H1 (cell line): ENCODE data around the gene TMEM273. TPM values are rescaled to one million over a fixed set of nuclear protein-coding genes. Genes with fewer than 3 reads are reported as not detected.
A peak's percentile ranks its signal among the peaks of the same experiment; 100 is the strongest.

ENCODE experiments used
- CTCF ChIA-PET: fragments of 300-600 bp; sonication (Branson Sonifier 250); formaldehyde crosslinking; loops from one replicate; lab custom pipeline; 2021; ENCODE audit not compliant: partially characterized antibody; lab: Charles Lee
- POLR2A ChIA-PET: fragments of 300-600 bp; sonication (Branson Sonifier 250); formaldehyde crosslinking; loops from one replicate; lab custom pipeline; 2021; ENCODE audit warnings: inconsistent platforms; ENCODE audit not compliant: partially characterized antibody; lab: Charles Lee
- DNase-seq, 2 experiments: peaks; one replicate each; pipeline versions ENCODE4 v3.0.0 to v3.0.0-alpha.2; 2010 to 2022; ENCODE audit warnings: low spot score in 2 of 2, low read depth in 1 of 2, mixed read lengths in 1 of 2
- FAIRE-seq: peaks from 2 replicates; lab custom pipeline; 2011; peaks lifted over from hg19 to GRCh38; lab: Jason Lieb, UNC
- H2AFZ ChIP-seq: 2 replicates; pipeline ENCODE4 v1.8.1; 2012; ENCODE audit warnings: low read length, inconsistent platforms
- H2AK5ac ChIP-seq: 2 replicates; pipeline ENCODE4 v1.6.1; 2013; ENCODE audit warnings: low read depth, low read length
- H2BK120ac ChIP-seq: replicated peaks from 2 replicates; pipeline ENCODE3; 2013; ENCODE audit warnings: low read depth, low read length, inconsistent platforms
- H2BK12ac ChIP-seq: 2 replicates; pipeline ENCODE4 v1.6.1; 2013; ENCODE audit warnings: low read depth, low read length
- H2BK15ac ChIP-seq: 2 replicates; pipeline ENCODE4 v1.6.1; 2013; ENCODE audit warnings: low read length
- H2BK20ac ChIP-seq: 2 replicates; pipeline ENCODE4 v1.6.1; 2013; ENCODE audit warnings: low read length
- H2BK5ac ChIP-seq: 2 replicates; pipeline ENCODE4 v1.6.1; 2013; ENCODE audit warnings: low read depth, low read length
- H3K14ac ChIP-seq: 2 replicates; pipeline ENCODE4 v1.6.1; 2013; ENCODE audit warnings: inconsistent platforms; ENCODE audit not compliant: insufficient read length
- H3K18ac ChIP-seq: 2 replicates; pipeline ENCODE4 v1.6.1; 2013; ENCODE audit warnings: low read length; ENCODE audit errors: extremely low read depth
- H3K23ac ChIP-seq: 2 replicates; pipeline ENCODE4 v1.6.1; 2013; ENCODE audit warnings: inconsistent platforms; ENCODE audit not compliant: insufficient read length
- H3K23me2 ChIP-seq: 2 replicates; pipeline ENCODE4 v1.6.1; 2013; ENCODE audit warnings: low read depth, low read length
- H3K27ac ChIP-seq: 2 replicates; pipeline ENCODE4 v1.6.1; 2011; ENCODE audit warnings: low read depth, low read length, inconsistent platforms
- H3K27me3 ChIP-seq, 4 experiments: replicated peaks in 1 of 4; 1 replicate in 1 of 4; 2 replicates in 3 of 4; pipeline versions ENCODE4 v1.6.1 to v1.8.1; 2011 to 2013; ENCODE audit warnings: low read length in 3 of 4, mild to moderate bottlenecking in 3 of 4, inconsistent platforms in 2 of 4, mixed read lengths in 2 of 4, moderate library complexity in 1 of 4; ENCODE audit not compliant: control insufficient read depth in 3 of 4, insufficient read depth in 3 of 4; ENCODE audit errors: extremely low read depth in 1 of 4
- H3K36me3 ChIP-seq, 4 experiments: 2 replicates each; pipeline versions ENCODE4 v1.6.1 to v1.8.1; 2011 to 2013; ENCODE audit warnings: mild to moderate bottlenecking in 4 of 4, low read length in 3 of 4, moderate library complexity in 2 of 4, control low read depth in 1 of 4, inconsistent platforms in 1 of 4; ENCODE audit not compliant: insufficient read depth in 4 of 4, control insufficient read depth in 2 of 4
- H3K4ac ChIP-seq: replicated peaks from 2 replicates; pipeline ENCODE3; 2013; ENCODE audit warnings: low read length, low read depth, mixed read lengths, inconsistent platforms; ENCODE audit not compliant: insufficient read length
- H3K4me1 ChIP-seq, 4 experiments: replicated peaks in 1 of 4; 1 replicate in 1 of 4; 2 replicates in 3 of 4; pipeline versions ENCODE4 v1.6.1 to v1.8.1; 2011 to 2013; ENCODE audit warnings: low read length in 3 of 4, inconsistent platforms in 2 of 4, mixed read lengths in 1 of 4; ENCODE audit not compliant: insufficient read depth in 4 of 4, control insufficient read depth in 3 of 4
- H3K4me2 ChIP-seq, 2 experiments: 2 replicates each; pipeline versions ENCODE4 v1.6.1 to v1.8.1; 2011 to 2013; ENCODE audit warnings: low read depth in 2 of 2, low read length in 2 of 2, control low read depth in 1 of 2, inconsistent platforms in 1 of 2, mild to moderate bottlenecking in 1 of 2; ENCODE audit not compliant: insufficient read depth in 1 of 2
- H3K4me3 ChIP-seq, 4 experiments: fragments of 200-600, 300-600 bp in 1 of 4; sonication (generic), shearing (Covaris generic), sonication (Bioruptor Twin) in 1 of 4; 2 replicates each; pipeline versions ENCODE4 v1.5.1 to v1.8.1; 2011 to 2016; ENCODE audit warnings: low read length in 4 of 4, low read depth in 3 of 4, control low read depth in 2 of 4, inconsistent platforms in 2 of 4, mild to moderate bottlenecking in 2 of 4, mixed read lengths in 1 of 4, moderate library complexity in 1 of 4; ENCODE audit not compliant: insufficient read depth in 2 of 4; ENCODE audit errors: extremely low read depth in 1 of 4
- H3K56ac ChIP-seq: replicated peaks from 2 replicates; pipeline ENCODE3; 2013; ENCODE audit warnings: low read depth, mild to moderate bottlenecking, mixed read lengths, low read length, inconsistent platforms; ENCODE audit not compliant: insufficient read length
- H3K79me1 ChIP-seq: 2 replicates; pipeline ENCODE4 v1.6.1; 2013; ENCODE audit warnings: low read depth, low read length, control low read depth
- H3K79me2 ChIP-seq, 2 experiments: 2 replicates each; pipeline versions ENCODE4 v1.6.1 to v1.8.1; 2012 to 2013; ENCODE audit warnings: low read length in 2 of 2, mild to moderate bottlenecking in 2 of 2, inconsistent platforms in 1 of 2; ENCODE audit not compliant: insufficient read depth in 2 of 2, control insufficient read depth in 1 of 2
- H3K9ac ChIP-seq, 4 experiments: replicated peaks in 1 of 4; 1 replicate in 1 of 4; 2 replicates in 3 of 4; pipeline versions ENCODE4 v1.6.1 to v1.8.1; 2011 to 2013; ENCODE audit warnings: low read depth in 3 of 4, low read length in 3 of 4, control low read depth in 2 of 4, mild to moderate bottlenecking in 2 of 4, moderate library complexity in 2 of 4, inconsistent platforms in 1 of 4; ENCODE audit errors: extremely low read depth in 1 of 4
- H3K9me3 ChIP-seq, 2 experiments: 2 replicates each; pipeline versions ENCODE4 v1.6.1 to v1.8.1; 2012 to 2013; ENCODE audit warnings: mild to moderate bottlenecking in 2 of 2, moderate library complexity in 2 of 2, control low read depth in 1 of 2, inconsistent platforms in 1 of 2, low read depth in 1 of 2, low read length in 1 of 2, mixed read lengths in 1 of 2; ENCODE audit not compliant: insufficient read depth in 2 of 2
- H4K20me1 ChIP-seq, 2 experiments: replicated peaks in 1 of 2; 2 replicates each; pipeline versions ENCODE3 to v1.8.1; 2011 to 2013; ENCODE audit warnings: inconsistent platforms in 2 of 2, low read length in 2 of 2, mild to moderate bottlenecking in 1 of 2; ENCODE audit not compliant: insufficient read depth in 2 of 2, control insufficient read depth in 1 of 2
- H4K5ac ChIP-seq: 2 replicates; pipeline ENCODE4 v1.6.1; 2013; ENCODE audit warnings: low read length, low read depth, mixed read lengths, inconsistent platforms; ENCODE audit not compliant: insufficient read length
- H4K8ac ChIP-seq: 2 replicates; pipeline ENCODE4 v1.8.0; 2013; ENCODE audit warnings: mild to moderate bottlenecking, moderate library complexity, low read length, inconsistent platforms; ENCODE audit not compliant: insufficient read depth; ENCODE audit errors: extremely low read depth
- H4K91ac ChIP-seq: replicated peaks from 2 replicates; pipeline ENCODE3; 2013; ENCODE audit warnings: low read length, mixed read lengths, inconsistent platforms; ENCODE audit not compliant: insufficient read length
- CTBP2 ChIP-seq: IDR thresholded peaks from 2 replicates; pipeline ENCODE4 v1.7.0; 2011; ENCODE audit warnings: borderline replicate concordance, mild to moderate bottlenecking, moderate library complexity, mixed read lengths, low read length; ENCODE audit not compliant: insufficient read depth, insufficient read length
- GTF2F1 ChIP-seq: IDR thresholded peaks from 2 replicates; pipeline ENCODE4 v1.6.1; 2012; ENCODE audit warnings: low read depth, low read length, improper control_type of control experiment, borderline replicate concordance
- HDAC6 ChIP-seq: IDR thresholded peaks from one replicate; pipeline ENCODE4 v1.7.1; 2012; ENCODE audit warnings: low read depth, mild to moderate bottlenecking, inconsistent platforms, low read length, moderate library complexity
- RAD21 ChIP-seq, 2 experiments: IDR thresholded peaks in 1 of 2; conservative IDR thresholded peaks in 1 of 2; 2 replicates each; pipeline ENCODE4 v1.6.1; 2011; ENCODE audit warnings: low read depth in 2 of 2, low read length in 2 of 2, improper control_type of control experiment in 1 of 2, inconsistent platforms in 1 of 2, mild to moderate bottlenecking in 1 of 2, moderate library complexity in 1 of 2
- RXRA ChIP-seq: IDR thresholded peaks from 2 replicates; pipeline ENCODE4 v1.6.1; 2011; ENCODE audit warnings: low read depth, mild to moderate bottlenecking, low read length, moderate library complexity; ENCODE audit not compliant: insufficient read depth
- SP1 ChIP-seq: IDR thresholded peaks from 2 replicates; pipeline ENCODE4 v1.6.1; 2011; ENCODE audit warnings: low read depth, low read length
- SRF ChIP-seq: IDR thresholded peaks from 2 replicates; pipeline ENCODE4 v1.6.1; 2011; ENCODE audit warnings: mild to moderate bottlenecking, low read depth, low read length, moderate library complexity
- WGBS, 2 experiments: shearing (Covaris generic) in 1 of 2; methylation state at CpG; one replicate each; pipeline versions ENCODE4 v1.1.6 to v1.1.7; 2013 to 2015; ENCODE audit warnings: low lambda C conversion rate in 2 of 2, mixed read lengths in 2 of 2, inconsistent platforms in 1 of 2, low coverage in 1 of 2, missing lambda C conversion rate in 1 of 2; ENCODE audit not compliant: insufficient replicate concordance in 2 of 2, insufficient coverage in 1 of 2, insufficient read length in 1 of 2; ENCODE audit errors: extremely low coverage in 1 of 2, missing lambda C conversion rate in 1 of 2; 5-methylcytosine and 5-hydroxymethylcytosine counted together
- polyA plus RNA-seq, 7 experiments: library from polyadenylated mRNA; depleted of rRNA in 3 of 7; stranded (reverse) in 5 of 7; unstranded in 2 of 7; fragments of >200 nt in 5 of 7; fragments of 200-250 nt in 2 of 7; gene quantifications; 1 replicate in 5 of 7; 2 replicates in 1 of 7; 4 replicates in 1 of 7; pipeline versions ENCODE4 v1.2.1 to v1.2.3, GENCODE V29; 2011 to 2013; ENCODE audit warnings: missing spikeins in 2 of 7, mixed read lengths in 2 of 7
- total RNA-seq: library from RNA; stranded (reverse); fragmentation: NEBNext Ultra II Directional; extraction: Animal tissue kit (Norgen Biotek cat#: 25700); gene quantifications from 2 replicates; pipeline ENCODE4 v1.2.1, GENCODE V29; 2021

TMEM273 gene
- total and polyA plus RNA-seq, 2 of the 8 experiments (the other 6 are each of a cell fraction or from before 2014, with no cell fraction given): not detected

- Histone ChIP-seq H3K9me3 (peaks cover 0 to 4% of the 10 kb centered on the region in 2 experiments; a peak in 1 of 4 replicates), H3K4ac (no peak overlapping the region), H3K14ac (no peak overlapping the region), H3K18ac (peak overlapping the region; percentile 87), H3K27me3 (no peaks in the 10 kb centered on the region), H2AFZ (no peak overlapping the region), H3K27ac (no peak overlapping the region), H3K4me3 (no peak overlapping the region), H4K20me1 (no peaks in the 10 kb centered on the region), H3K23ac (no peak overlapping the region), H2BK5ac (0 out of 2 replicates have a peak overlapping the region, but pooled peaks have one; percentile 44)
- no peak for DNase-seq
- no peak for TF ChIP-seq GTF2F1
- no peak for TF ChIP-seq SRF
- no peak for TF ChIP-seq HDAC6
- no peak for TF ChIP-seq SP1
- TF ChIP-seq RAD21 (IDR thresholded peaks at IDR 0.05 in 1 of 2, conservative IDR thresholded peaks at IDR 0.05 in 1 of 2; ENCODE audit: low read depth in 2 of 2, low read length in 2 of 2): no peak
- TF ChIP-seq RXRA: no peak
- no peak for TF ChIP-seq CTBP2
- TF ChIP-seq, all 59 proteins: peak for 0
- H2AK5ac ChIP-seq: no peak overlapping the region
- no peak overlapping the region for H2BK15ac ChIP-seq
- H3K56ac ChIP-seq: no peak overlapping the region
- peak overlapping the region; percentile 93 for H2BK20ac ChIP-seq
- peak overlapping the region; percentile 13 for H4K91ac ChIP-seq
- H4K8ac ChIP-seq: no peak overlapping the region
- H3K9ac ChIP-seq: no peak overlapping the region
- FAIRE-seq: no peak
- WGBS, 2 experiments: 92% methylated on average over 2 of the region's 2 CpGs; no CpG with 5 or more reads in 1 of the 2 experiments
- no peak overlapping the region for H3K4me2 ChIP-seq
- no peaks in the 10 kb centered on the region for H3K79me1 ChIP-seq
- ChIA-PET POLR2A (no interaction called here), CTCF (interaction anchor here (2.3 kb wide), 1 partner anchor 18 kb away, joined by 15 read pairs; no protein-coding TSS in a partner anchor)
- no peaks in the 10 kb centered on the region for H3K23me2 ChIP-seq
- peak overlapping the region; percentile 52 for H2BK120ac ChIP-seq
- peaks cover 1 to 6% (median 3%) of the 10 kb centered on the region in 4 experiments; a peak in 2 of 7 replicates for H3K4me1 ChIP-seq
- H4K5ac ChIP-seq: no peak overlapping the region
- peak overlapping the region; percentile 92; the same call in 1 of the 2 replicates for H2BK12ac ChIP-seq
- H3K79me2 ChIP-seq: no peaks in the 10 kb centered on the region
- H3K36me3 ChIP-seq: no peaks in the 10 kb centered on the region
Measured at GRCh38 chr10:49144058-49144720, 44.0 kb downstream of the TMEM273 start.
